ENCODE measurements around the gene CREBL2.
"Not testable (repeated sequence)": the region's sequence is repeated elsewhere in the genome, so short reads cannot be mapped to it uniquely, and the experiment has no call there.

The CREBL2 gene

GRCh38 chr12:12642916-12643315 is 31.2 kb downstream of the CREBL2 start:
- no peak for DNase-seq

GRCh38 chr12:12645485-12645884 is 33.8 kb downstream of the CREBL2 start:
- DNase-seq, result no peak

- DNase-seq, result not testable (repeated sequence)
These were observed 34.3 kb downstream of the CREBL2 start for GRCh38 chr12:12645968-12646367.

- no peak for DNase-seq
These were observed 34.9 kb downstream of the CREBL2 start for GRCh38 chr12:12646483-12647072.

- DNase-seq, result no peak
These were observed 36.6 kb downstream of the CREBL2 start for GRCh38 chr12:12648284-12648683.

- no peak for DNase-seq
These were observed 37.4 kb downstream of the CREBL2 start for GRCh38 chr12:12648951-12649650.

- DNase-seq, result no peak
These were observed 40.1 kb downstream of the CREBL2 start for GRCh38 chr12:12651752-12652151.

GRCh38 chr12:12652704-12653103 is 41.0 kb downstream of the CREBL2 start:
- not testable (repeated sequence) for DNase-seq

GRCh38 chr12:12653922-12654321 is 42.2 kb downstream of the CREBL2 start:
- no peak for DNase-seq

- no peak for DNase-seq
These were observed 43.2 kb downstream of the CREBL2 start for GRCh38 chr12:12654691-12655460.

- no peak for DNase-seq
These were observed 48.5 kb downstream of the CREBL2 start for GRCh38 chr12:12660201-12660600.

GRCh38 chr12:12661086-12661856 is 49.6 kb downstream of the CREBL2 start:
- DNase-seq, result no peak

- no peak for DNase-seq
These were observed 52.1 kb downstream of the CREBL2 start for GRCh38 chr12:12663644-12664294.

GRCh38 chr12:12665194-12665593 is 53.5 kb downstream of the CREBL2 start:
- no peak for DNase-seq

- DNase-seq, result no peak
These were observed 56.3 kb downstream of the CREBL2 start for GRCh38 chr12:12668005-12668404.

GRCh38 chr12:12669020-12669419 is 57.3 kb downstream of the CREBL2 start:
- DNase-seq, result no peak

GRCh38 chr12:12671850-12672660 is 60.4 kb downstream of the CREBL2 start:
- DNase-seq, result peak; percentile 16

- no peak for DNase-seq
These were observed 61.6 kb downstream of the CREBL2 start for GRCh38 chr12:12673296-12673695.

- DNase-seq, result no peak
These were observed 64.9 kb downstream of the CREBL2 start for GRCh38 chr12:12676605-12677004.

GRCh38 chr12:12681061-12681765 is 69.5 kb downstream of the CREBL2 start:
- no peak for DNase-seq

GRCh38 chr12:12682284-12682683 is 70.6 kb downstream of the CREBL2 start:
- DNase-seq, result no peak
